HG03097 (cell line): ENCODE data around the gene MYZAP.
"Not testable (repeated sequence)": the region's sequence is repeated elsewhere in the genome, so short reads cannot be mapped to it uniquely, and the experiment has no call there.

Experiments
- ATAC-seq: cut with Tn5 transposase; IDR thresholded peaks from one replicate; pipeline ENCODE4 v1.9.1; 2021; ENCODE audit not compliant: unreplicated experiment, low FRiP score

MYZAP gene

GRCh38 chr15:57592426-57592825 lies 722 bp downstream of the MYZAP start:
- no peak for ATAC-seq

GRCh38 chr15:57592836-57593420 lies 1.2 kb downstream of the MYZAP start:
- ATAC-seq: no peak

GRCh38 chr15:57594479-57594878 lies 2.8 kb downstream of the MYZAP start:
- no peak for ATAC-seq

- no peak for ATAC-seq
These were observed 3.5 kb downstream of the MYZAP start for GRCh38 chr15:57595011-57595866.

GRCh38 chr15:57596301-57596855 lies 4.7 kb downstream of the MYZAP start:
- ATAC-seq: no peak

- no peak for ATAC-seq
These were observed 5.3 kb downstream of the MYZAP start for GRCh38 chr15:57596978-57597377.

GRCh38 chr15:57597431-57597830 lies 5.7 kb downstream of the MYZAP start:
- no peak for ATAC-seq

GRCh38 chr15:57598346-57598745 lies 6.6 kb downstream of the MYZAP start:
- ATAC-seq: no peak

GRCh38 chr15:57599296-57599810 lies 7.6 kb downstream of the MYZAP start:
- ATAC-seq: no peak

GRCh38 chr15:57600197-57600596 lies 8.5 kb downstream of the MYZAP start:
- no peak for ATAC-seq

- ATAC-seq: no peak
These were observed 12.8 kb downstream of the MYZAP start for GRCh38 chr15:57604507-57604906.

GRCh38 chr15:57605491-57605890 lies 13.8 kb downstream of the MYZAP start:
- no peak for ATAC-seq

GRCh38 chr15:57606048-57606447 lies 14.3 kb downstream of the MYZAP start:
- ATAC-seq: no peak

- no peak for ATAC-seq
These were observed 15.1 kb downstream of the MYZAP start for GRCh38 chr15:57606816-57607215.

- ATAC-seq: no peak
These were observed 15.9 kb downstream of the MYZAP start for GRCh38 chr15:57607570-57608000.

GRCh38 chr15:57609805-57610529 lies 18.3 kb downstream of the MYZAP start:
- no peak for ATAC-seq

GRCh38 chr15:57611123-57611522 lies 19.4 kb downstream of the MYZAP start:
- no peak for ATAC-seq

GRCh38 chr15:57611938-57612337 lies 20.2 kb downstream of the MYZAP start:
- ATAC-seq: no peak

- ATAC-seq: no peak
These were observed 22.5 kb downstream of the MYZAP start for GRCh38 chr15:57614241-57614640.

GRCh38 chr15:57615951-57616496 lies 24.3 kb downstream of the MYZAP start:
- ATAC-seq: not testable (repeated sequence)

- ATAC-seq: no peak
These were observed 26.6 kb downstream of the MYZAP start for GRCh38 chr15:57618325-57618724.
